ENCODE results near the gene NRCAM. TPM values are rescaled to one million over a fixed set of nuclear protein-coding genes. Genes with fewer than 3 reads are reported as not detected.

Gene NRCAM
- total RNA-seq, 1 donor from 2014 or later = 33.2 TPM

DNA sequence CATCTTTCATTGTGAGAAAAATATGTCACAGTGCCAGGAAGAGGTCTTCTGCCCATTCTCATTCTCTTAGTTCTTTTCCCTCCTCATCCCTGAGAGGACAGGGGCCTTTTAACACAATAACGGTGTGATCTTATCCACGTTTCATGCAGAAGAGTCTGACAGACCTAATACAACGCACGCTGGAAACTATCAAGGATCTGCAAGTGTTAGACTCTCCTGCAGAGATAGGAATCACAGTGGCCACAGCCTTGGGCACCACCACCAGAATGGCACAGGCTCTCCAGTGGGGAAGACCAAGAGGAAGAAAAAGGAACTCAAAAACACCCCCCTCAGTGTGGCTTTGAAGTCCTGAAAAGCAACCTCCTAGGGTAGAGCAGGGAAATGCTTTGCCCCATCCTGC is 253.5 kb downstream of the NRCAM start:
- H3K36me3 Mint-ChIP-seq (ENCODE audit: low read depth) = no peaks in the 10 kb centered on the region
- H3K4me1 Mint-ChIP-seq = no peaks in the 10 kb centered on the region
- no peaks in the 10 kb centered on the region for H3K27me3 Mint-ChIP-seq (ENCODE audit: low read depth)
- no peak overlapping the region for H3K27ac Mint-ChIP-seq (ENCODE audit: unreplicated experiment)
- no peak for TF ChIP-seq CTCF (conservative IDR thresholded peaks at IDR 0.05)
- H3K4me3 Mint-ChIP-seq = no peak overlapping the region
- no peak for DNase-seq (ENCODE audit: low read depth, low spot score)
- H3K9me3 Mint-ChIP-seq = no peaks in the 10 kb centered on the region

DNA sequence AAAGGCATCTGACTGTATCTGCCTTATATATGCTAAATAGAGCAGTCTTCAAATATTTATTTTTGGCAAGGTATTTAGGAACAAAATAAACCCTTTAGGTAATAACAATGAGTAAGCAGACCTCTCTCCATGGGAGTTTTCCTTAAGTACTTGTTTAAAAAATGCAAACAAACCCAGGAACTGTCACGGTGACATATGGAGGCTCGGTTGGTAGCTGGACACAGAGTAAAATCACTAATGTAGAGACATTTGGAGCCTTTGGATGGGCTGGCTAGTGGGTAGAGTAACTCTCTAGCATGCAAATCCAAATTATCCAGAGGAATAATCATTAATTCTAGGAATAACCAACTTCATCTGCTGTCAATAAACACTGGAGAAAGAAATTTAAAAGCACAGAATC is 254.5 kb downstream of the NRCAM start:
- TF ChIP-seq CTCF (conservative IDR thresholded peaks at IDR 0.05) = no peak
- H3K36me3 Mint-ChIP-seq (ENCODE audit: low read depth) = peaks cover 1% of the 10 kb centered on the region

DNA sequence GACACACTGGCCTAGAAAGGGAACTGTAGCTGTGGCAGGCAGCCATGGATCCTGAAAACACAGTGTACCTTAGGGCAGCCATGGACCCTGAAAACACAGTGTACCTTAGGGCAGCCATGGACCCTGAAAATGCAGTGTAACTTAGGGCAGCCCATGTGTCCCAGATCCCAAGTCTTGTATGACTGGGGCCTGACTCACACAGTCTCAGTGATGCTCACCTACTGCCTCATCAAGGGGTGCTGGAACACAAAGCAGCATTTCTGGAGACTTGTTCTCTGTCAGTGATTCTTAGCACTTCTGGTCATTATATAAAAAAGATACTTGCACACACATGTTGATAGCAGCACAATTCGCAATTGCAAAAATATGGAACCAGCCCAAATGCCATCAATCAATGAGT is 255.9 kb downstream of the NRCAM start:
- DNase-seq (ENCODE audit: low read depth, low spot score) = no peak
- Mint-ChIP-seq H3K36me3 (ENCODE audit: low read depth) (peaks cover 6% of the 10 kb centered on the region), H3K9me3 (no peaks in the 10 kb centered on the region), H3K27me3 (ENCODE audit: low read depth) (no peaks in the 10 kb centered on the region), H3K4me3 (no peak overlapping the region), H3K27ac (ENCODE audit: unreplicated experiment) (no peak overlapping the region), H3K4me1 (no peaks in the 10 kb centered on the region)
- TF ChIP-seq CTCF (conservative IDR thresholded peaks at IDR 0.05) = no peak

More for the DNA sequence above, 254.5 kb downstream of the NRCAM start:
- no peaks in the 10 kb centered on the region for H3K9me3 Mint-ChIP-seq
- H3K4me1 Mint-ChIP-seq = no peaks in the 10 kb centered on the region
- no peaks in the 10 kb centered on the region for H3K27me3 Mint-ChIP-seq (ENCODE audit: low read depth)
- no peak for DNase-seq (ENCODE audit: low read depth, low spot score)
- H3K4me3 Mint-ChIP-seq = no peak overlapping the region
- H3K27ac Mint-ChIP-seq (ENCODE audit: unreplicated experiment) = no peak overlapping the region

DNA sequence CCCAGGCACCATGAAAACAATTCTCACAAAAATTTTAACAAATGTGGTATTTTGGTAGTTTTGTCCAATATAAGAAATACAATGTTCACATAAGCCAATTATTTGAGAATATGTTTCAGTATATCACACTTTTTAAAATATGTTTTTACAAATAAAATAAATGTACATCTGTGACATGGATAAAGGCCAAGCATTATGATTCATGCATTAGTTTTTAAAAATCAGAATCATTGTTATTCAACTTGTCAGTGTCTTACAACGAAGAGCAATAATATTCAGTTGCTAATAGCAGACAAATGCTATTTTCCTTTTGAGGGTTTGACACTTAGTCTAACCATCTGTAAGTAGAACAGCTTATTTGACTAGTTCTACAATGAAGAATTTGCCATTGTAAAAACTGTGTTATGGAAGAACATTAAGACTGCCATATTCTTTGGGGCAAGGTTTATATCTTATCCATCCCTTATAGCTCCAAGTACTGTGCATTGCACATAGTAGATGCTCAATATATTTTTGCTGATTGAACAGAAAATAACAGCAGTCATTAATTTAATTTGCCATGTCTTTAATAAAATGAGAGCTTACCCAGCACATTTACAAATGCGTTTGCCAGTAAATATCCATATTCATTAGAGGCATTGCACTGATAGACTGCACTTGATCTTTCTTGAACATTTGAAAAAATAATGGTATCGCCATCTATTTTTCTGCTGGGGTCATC is 258.7 kb downstream of the NRCAM start:
- H3K27me3 Mint-ChIP-seq (ENCODE audit: low read depth) = no peaks in the 10 kb centered on the region
- no peak for TF ChIP-seq CTCF (conservative IDR thresholded peaks at IDR 0.05)
- no peak overlapping the region for H3K27ac Mint-ChIP-seq (ENCODE audit: unreplicated experiment)
- DNase-seq (ENCODE audit: low read depth, low spot score) = no peak
- no peaks in the 10 kb centered on the region for H3K9me3 Mint-ChIP-seq
- H3K36me3 Mint-ChIP-seq (ENCODE audit: low read depth) = peaks cover 15% of the 10 kb centered on the region
- H3K4me3 Mint-ChIP-seq = no peak overlapping the region
- no peaks in the 10 kb centered on the region for H3K4me1 Mint-ChIP-seq

GRCh38 chr7:108196004-108196403 is 260.2 kb downstream of the NRCAM start:
- no peak overlapping the region for H3K4me3 Mint-ChIP-seq
- no peaks in the 10 kb centered on the region for H3K27me3 Mint-ChIP-seq (ENCODE audit: low read depth)
- peaks cover 19% of the 10 kb centered on the region for H3K36me3 Mint-ChIP-seq (ENCODE audit: low read depth)

More at GRCh38 chr7:108196004-108196403, 260.2 kb downstream of the NRCAM start:
- no peaks in the 10 kb centered on the region for H3K9me3 Mint-ChIP-seq
- TF ChIP-seq CTCF (conservative IDR thresholded peaks at IDR 0.05) = no peak
- no peak overlapping the region for H3K27ac Mint-ChIP-seq (ENCODE audit: unreplicated experiment)
- no peak for DNase-seq (ENCODE audit: low read depth, low spot score)
- H3K4me1 Mint-ChIP-seq = no peaks in the 10 kb centered on the region
